Measurements from ENCODE around the gene DEDD. TPM values are rescaled to one million over a fixed set of nuclear protein-coding genes. Genes with fewer than 3 reads are reported as not detected.

DEDD gene
- total and polyA plus RNA-seq, 2 of the 13 experiments (the other 11 are each of a cell fraction or from before 2014, with no cell fraction given) = 12.6 to 27.8 TPM

GRCh38 chr1:161117759-161118581 lies 14.5 kb downstream of the DEDD start, which contains the start of the genes NIT1 and PFDN2 (continued):
- TF ChIP-seq, protein P1, sequence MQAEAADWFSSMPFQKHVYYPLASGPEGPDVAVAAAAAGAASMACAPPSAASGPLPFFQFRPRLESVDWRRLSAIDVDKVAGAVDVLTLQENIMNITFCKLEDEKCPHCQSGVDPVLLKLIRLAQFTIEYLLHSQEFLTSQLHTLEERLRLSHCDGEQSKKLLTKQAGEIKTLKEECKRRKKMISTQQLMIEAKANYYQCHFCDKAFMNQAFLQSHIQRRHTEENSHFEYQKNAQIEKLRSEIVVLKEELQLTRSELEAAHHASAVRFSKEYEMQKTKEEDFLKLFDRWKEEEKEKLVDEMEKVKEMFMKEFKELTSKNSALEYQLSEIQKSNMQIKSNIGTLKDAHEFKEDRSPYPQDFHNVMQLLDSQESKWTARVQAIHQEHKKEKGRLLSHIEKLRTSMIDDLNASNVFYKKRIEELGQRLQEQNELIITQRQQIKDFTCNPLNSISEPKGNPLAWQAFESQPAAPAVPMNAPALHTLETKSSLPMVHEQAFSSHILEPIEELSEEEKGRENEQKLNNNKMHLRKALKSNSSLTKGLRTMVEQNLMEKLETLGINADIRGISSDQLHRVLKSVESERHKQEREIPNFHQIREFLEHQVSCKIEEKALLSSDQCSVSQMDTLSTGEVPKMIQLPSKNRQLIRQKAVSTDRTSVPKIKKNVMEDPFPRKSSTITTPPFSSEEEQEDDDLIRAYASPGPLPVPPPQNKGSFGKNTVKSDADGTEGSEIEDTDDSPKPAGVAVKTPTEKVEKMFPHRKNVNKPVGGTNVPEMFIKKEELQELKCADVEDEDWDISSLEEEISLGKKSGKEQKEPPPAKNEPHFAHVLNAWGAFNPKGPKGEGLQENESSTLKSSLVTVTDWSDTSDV (CRISPR knock-in tag; IDR thresholded peaks at IDR 0.05) = no peak
- TF ChIP-seq ZNF660 (CRISPR knock-in tag; IDR thresholded peaks at IDR 0.05; ENCODE audit: borderline replicate concordance, low read depth) = no peak
- no peak for TF ChIP-seq AKNA (CRISPR knock-in tag; IDR thresholded peaks at IDR 0.05; ENCODE audit: borderline replicate concordance)
- TF ChIP-seq ZNF598 (CRISPR knock-in tag; IDR thresholded peaks at IDR 0.05; ENCODE audit: borderline replicate concordance) = no peak
- TF ChIP-seq ZNF547 (CRISPR knock-in tag; IDR thresholded peaks at IDR 0.05) = no peak
- peak; percentile 87 for TF ChIP-seq ASH2L (IDR thresholded peaks at IDR 0.05; ENCODE audit: insufficient read length, low read depth, low read length)
- TF ChIP-seq ZNF20 (CRISPR knock-in tag; IDR thresholded peaks at IDR 0.05) = no peak
- TF ChIP-seq ZNF414 (CRISPR knock-in tag; IDR thresholded peaks at IDR 0.05) = 0 out of 2 replicates have a peak, but pooled peaks have one; percentile 12
- no peak for TF ChIP-seq ZNF713 (CRISPR knock-in tag; IDR thresholded peaks at IDR 0.05)
- no peak for TF ChIP-seq SP1 (IDR thresholded peaks at IDR 0.05)
- TF ChIP-seq SP1 (CRISPR knock-in tag; IDR thresholded peaks at IDR 0.05) = peak; percentile 70
- TF ChIP-seq ZNF781 (CRISPR knock-in tag; IDR thresholded peaks at IDR 0.05; ENCODE audit: borderline replicate concordance, not compliant biosample characterization) = no peak
- TF ChIP-seq TCF7L2 (IDR thresholded peaks at IDR 0.05; ENCODE audit: low read depth, low read length) = no peak
- no peak for TF ChIP-seq ARNT2 (CRISPR knock-in tag; IDR thresholded peaks at IDR 0.05; ENCODE audit: low read depth)
- no peak for TF ChIP-seq TOPORS (CRISPR knock-in tag; IDR thresholded peaks at IDR 0.05)
- no peak for TF ChIP-seq ZNF513 (CRISPR knock-in tag; conservative IDR thresholded peaks at IDR 0.05)
- no peak for TF ChIP-seq CHCHD3 (CRISPR knock-in tag; IDR thresholded peaks at IDR 0.05)
- TF ChIP-seq ZSCAN20 (CRISPR knock-in tag; IDR thresholded peaks at IDR 0.05; ENCODE audit: borderline replicate concordance) = no peak
- TF ChIP-seq NR2F1 (CRISPR knock-in tag; IDR thresholded peaks at IDR 0.05) = no peak
- no peak for TF ChIP-seq ZFP1 (CRISPR knock-in tag; IDR thresholded peaks at IDR 0.05)

Measured in HepG2 (cell line).